Measurements from ENCODE around the gene DMAC2.

- TF ChIP-seq CTCF (IDR thresholded peaks at IDR 0.05; ENCODE audit: insufficient read depth, low read depth, low read length): no peak
- TF ChIP-seq EZH2 (IDR thresholded peaks at IDR 0.05; ENCODE audit: insufficient read depth, low read length): no peak
Observed at GRCh38 chr19:41457241-41457640, 17.5 kb upstream of the DMAC2 start.
